ENCODE results near the gene PRDX3.
A peak's percentile ranks its signal among the peaks of the same experiment; 100 is the strongest.
"Not testable (repeated sequence)": the region's sequence is repeated elsewhere in the genome, so short reads cannot be mapped to it uniquely, and the experiment has no call there.

Gene PRDX3

GRCh38 chr10:119143657-119144056 lies 35.0 kb downstream of the PRDX3 start:
- no peak overlapping the region for H3K27ac Mint-ChIP-seq
- TF ChIP-seq, protein P1, sequence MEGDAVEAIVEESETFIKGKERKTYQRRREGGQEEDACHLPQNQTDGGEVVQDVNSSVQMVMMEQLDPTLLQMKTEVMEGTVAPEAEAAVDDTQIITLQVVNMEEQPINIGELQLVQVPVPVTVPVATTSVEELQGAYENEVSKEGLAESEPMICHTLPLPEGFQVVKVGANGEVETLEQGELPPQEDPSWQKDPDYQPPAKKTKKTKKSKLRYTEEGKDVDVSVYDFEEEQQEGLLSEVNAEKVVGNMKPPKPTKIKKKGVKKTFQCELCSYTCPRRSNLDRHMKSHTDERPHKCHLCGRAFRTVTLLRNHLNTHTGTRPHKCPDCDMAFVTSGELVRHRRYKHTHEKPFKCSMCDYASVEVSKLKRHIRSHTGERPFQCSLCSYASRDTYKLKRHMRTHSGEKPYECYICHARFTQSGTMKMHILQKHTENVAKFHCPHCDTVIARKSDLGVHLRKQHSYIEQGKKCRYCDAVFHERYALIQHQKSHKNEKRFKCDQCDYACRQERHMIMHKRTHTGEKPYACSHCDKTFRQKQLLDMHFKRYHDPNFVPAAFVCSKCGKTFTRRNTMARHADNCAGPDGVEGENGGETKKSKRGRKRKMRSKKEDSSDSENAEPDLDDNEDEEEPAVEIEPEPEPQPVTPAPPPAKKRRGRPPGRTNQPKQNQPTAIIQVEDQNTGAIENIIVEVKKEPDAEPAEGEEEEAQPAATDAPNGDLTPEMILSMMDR (IDR thresholded peaks at IDR 0.05): no peak
- H3K4me3 Mint-ChIP-seq: no peak overlapping the region
- DNase-seq: no peak
- no peaks in the 10 kb centered on the region for H3K9me3 Mint-ChIP-seq
- H3K27me3 Mint-ChIP-seq (ENCODE audit: low read depth, poor library complexity): no peaks in the 10 kb centered on the region
- H3K4me1 Mint-ChIP-seq: peaks cover 16% of the 10 kb centered on the region
- peaks cover 32% of the 10 kb centered on the region for H3K36me3 Mint-ChIP-seq (ENCODE audit: low read depth)

DNA sequence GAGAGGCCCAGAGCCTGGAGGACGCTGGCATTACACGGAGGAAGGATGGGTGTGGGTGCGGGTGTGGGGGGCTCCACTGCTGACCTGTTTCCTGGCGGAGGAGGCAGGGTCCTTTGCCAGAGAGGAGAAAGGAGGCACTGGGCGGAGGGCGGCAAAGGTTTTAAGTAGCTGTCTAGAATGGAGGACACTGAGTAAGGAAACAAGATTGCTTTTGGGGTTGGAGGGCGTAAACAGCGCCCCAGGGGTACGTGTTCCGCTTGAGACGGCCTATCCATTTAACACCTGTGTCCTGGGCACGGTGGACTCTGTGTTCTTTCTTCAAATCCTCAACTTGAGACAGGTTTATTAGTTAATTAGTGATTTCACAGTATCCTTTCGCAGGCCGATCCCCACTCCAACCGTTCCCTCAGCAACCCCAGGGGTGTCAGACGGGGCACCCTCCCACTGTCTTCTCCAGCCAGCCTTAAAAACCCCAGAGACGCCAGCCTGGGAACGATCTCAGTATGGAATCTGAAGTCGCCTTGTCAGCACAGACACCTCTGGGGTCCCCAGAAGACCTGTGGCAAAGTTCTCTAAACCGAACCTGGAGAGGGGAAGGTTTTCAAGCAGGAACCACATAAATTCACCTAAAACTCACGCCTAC lies 37.9 kb downstream of the PRDX3 start:
- no peak overlapping the region for H3K4me3 Mint-ChIP-seq
- H3K9me3 Mint-ChIP-seq: no peaks in the 10 kb centered on the region
- peak overlapping the region; percentile 92 for H3K27ac Mint-ChIP-seq
- H3K36me3 Mint-ChIP-seq (ENCODE audit: low read depth): peaks cover 21% of the 10 kb centered on the region
- peaks cover 22% of the 10 kb centered on the region for H3K4me1 Mint-ChIP-seq
- TF ChIP-seq, protein P1 (IDR thresholded peaks at IDR 0.05): no peak
- no peaks in the 10 kb centered on the region for H3K27me3 Mint-ChIP-seq (ENCODE audit: low read depth, poor library complexity)
- DNase-seq: no peak

- Mint-ChIP-seq H3K36me3 (ENCODE audit: low read depth) (peaks cover 27% of the 10 kb centered on the region), H3K27me3 (ENCODE audit: low read depth, poor library complexity) (no peaks in the 10 kb centered on the region), H3K27ac (peak overlapping the region; percentile 86), H3K4me3 (no peak overlapping the region), H3K4me1 (peaks cover 22% of the 10 kb centered on the region), H3K9me3 (no peaks in the 10 kb centered on the region)
- TF ChIP-seq, protein P1 (IDR thresholded peaks at IDR 0.05): peak; percentile 59
- DNase-seq: peak; percentile 46
Measured at GRCh38 chr10:119139464-119140067, 39.0 kb downstream of the PRDX3 start.

- peaks cover 25% of the 10 kb centered on the region for H3K4me1 Mint-ChIP-seq
- TF ChIP-seq, protein P1 (IDR thresholded peaks at IDR 0.05): no peak
- peaks cover 33% of the 10 kb centered on the region for H3K36me3 Mint-ChIP-seq (ENCODE audit: low read depth)
- H3K27ac Mint-ChIP-seq: peak overlapping the region; percentile 58
- H3K27me3 Mint-ChIP-seq (ENCODE audit: low read depth, poor library complexity): no peaks in the 10 kb centered on the region
- no peaks in the 10 kb centered on the region for H3K9me3 Mint-ChIP-seq
- no peak for DNase-seq
- H3K4me3 Mint-ChIP-seq: no peak overlapping the region
Measured at GRCh38 chr10:119138346-119139306, 40.0 kb downstream of the PRDX3 start.

- not testable (repeated sequence) for H3K9me3 Mint-ChIP-seq; DNase-seq; H3K27me3 Mint-ChIP-seq (ENCODE audit: low read depth, poor library complexity); H3K4me3 Mint-ChIP-seq
- Mint-ChIP-seq H3K4me1 (peaks cover 29% of the 10 kb centered on the region), H3K27ac (peak overlapping the region; percentile 51), H3K36me3 (ENCODE audit: low read depth) (peaks cover 36% of the 10 kb centered on the region)
Measured at GRCh38 chr10:119137878-119138277, 40.7 kb downstream of the PRDX3 start.

- Mint-ChIP-seq H3K4me1 (peaks cover 28% of the 10 kb centered on the region), H3K27me3 (ENCODE audit: low read depth, poor library complexity) (no peaks in the 10 kb centered on the region), H3K4me3 (no peak overlapping the region), H3K27ac (no peak overlapping the region), H3K9me3 (no peaks in the 10 kb centered on the region), H3K36me3 (ENCODE audit: low read depth) (peaks cover 44% of the 10 kb centered on the region)
- no peak for DNase-seq
- TF ChIP-seq, protein P1 (IDR thresholded peaks at IDR 0.05): no peak
Measured at GRCh38 chr10:119136084-119136483, 42.5 kb downstream of the PRDX3 start.
